GM18505 (cell line): Measurements from ENCODE around the gene RXFP3.
"Not testable (repeated sequence)": the region's sequence is repeated elsewhere in the genome, so short reads cannot be mapped to it uniquely, and the experiment has no call there.

Experiments used
- ATAC-seq: cut with Tn5 transposase; IDR thresholded peaks from one replicate; pipeline ENCODE4 v1.9.1; 2021; ENCODE audit not compliant: unreplicated experiment
- POLR2A ChIP-seq: IDR thresholded peaks from 4 replicates; pipeline ENCODE4 v1.6.1; 2011; ENCODE audit warnings: borderline replicate concordance; ENCODE audit not compliant: insufficient read depth, insufficient read length; ENCODE audit errors: extremely low read depth

RXFP3 gene

DNA sequence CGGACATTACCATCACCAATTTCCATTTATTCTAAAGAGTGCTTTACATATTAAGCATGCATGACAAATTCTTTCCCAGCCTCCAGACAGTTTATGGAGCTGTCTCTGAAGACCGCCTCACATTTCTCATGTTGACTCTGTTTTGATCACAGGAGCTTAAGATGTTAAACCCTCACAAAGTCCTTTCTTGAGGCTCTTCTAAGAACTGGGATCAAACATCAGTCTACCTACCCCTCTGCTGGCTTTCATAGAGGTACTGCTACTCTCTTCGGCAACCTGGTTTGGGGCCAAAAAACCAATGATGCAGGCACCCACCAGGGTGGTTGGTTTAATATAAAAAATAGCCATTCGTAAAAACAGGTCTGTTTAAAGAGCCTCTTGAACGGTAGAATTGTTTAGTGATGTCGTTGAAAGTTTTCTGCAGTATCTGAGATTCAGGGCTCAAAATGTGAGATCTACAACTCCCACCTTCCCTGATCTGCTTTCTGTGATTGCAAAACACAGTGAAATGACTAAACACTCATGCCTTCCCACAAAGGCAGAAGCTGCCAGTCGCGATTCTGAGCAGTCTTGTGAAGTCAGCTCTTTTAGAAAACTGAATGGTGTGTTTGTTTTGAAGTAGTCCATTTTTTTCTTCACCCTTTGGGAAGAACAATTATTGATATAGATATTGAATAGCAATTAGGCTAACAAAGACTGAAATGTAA, 3.5 kb downstream of the RXFP3 start:
- no peak for TF ChIP-seq POLR2A
- ATAC-seq = no peak

DNA sequence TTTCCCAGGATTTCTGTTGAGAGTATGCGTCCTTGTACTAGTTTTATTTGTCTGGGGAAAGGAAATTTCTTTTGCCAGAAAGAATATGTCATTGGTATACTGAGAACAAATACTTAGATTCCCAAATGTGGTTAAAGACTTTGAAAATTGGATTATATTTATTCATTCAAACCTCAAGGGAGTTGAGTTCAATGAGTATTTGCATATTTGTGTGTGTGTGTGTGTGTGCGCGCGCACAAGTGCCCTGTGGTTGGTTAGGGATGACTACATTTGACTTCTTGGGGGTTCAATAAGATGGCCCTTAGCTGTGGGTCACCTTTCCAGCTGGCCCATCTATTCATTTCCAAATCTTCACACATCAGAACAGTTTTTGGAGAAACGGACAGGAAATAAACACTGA, 4.9 kb downstream of the RXFP3 start:
- ATAC-seq = no peak
- TF ChIP-seq POLR2A = no peak

DNA sequence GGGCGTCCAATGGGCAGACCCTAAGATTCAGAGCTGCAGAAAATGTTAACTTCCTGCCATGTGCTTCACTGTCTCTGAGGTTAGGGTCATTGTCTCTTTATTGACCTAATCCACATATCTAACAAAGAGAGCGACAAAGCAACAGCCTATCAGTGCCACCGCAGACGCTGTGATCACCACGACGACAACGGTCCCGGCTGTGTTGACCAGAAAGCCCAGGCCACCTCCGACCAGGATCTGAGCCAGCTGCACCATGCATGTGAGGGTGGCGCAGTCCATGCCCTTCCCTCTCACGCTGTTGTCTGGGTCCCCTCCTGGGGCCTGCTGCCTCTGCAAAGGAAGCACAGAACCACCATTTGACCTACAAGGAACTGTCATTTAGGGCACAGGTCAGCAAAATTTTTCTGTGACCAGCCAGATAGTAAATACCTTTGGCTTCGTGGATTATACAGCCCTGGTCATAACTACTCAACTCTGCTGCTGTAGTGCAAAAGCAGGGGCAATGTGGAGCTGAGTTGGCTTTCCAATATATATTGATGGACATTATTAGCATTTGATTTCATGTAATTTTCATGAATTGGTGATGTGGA, 8.5 kb downstream of the RXFP3 start:
- TF ChIP-seq POLR2A = no peak
- no peak for ATAC-seq

DNA sequence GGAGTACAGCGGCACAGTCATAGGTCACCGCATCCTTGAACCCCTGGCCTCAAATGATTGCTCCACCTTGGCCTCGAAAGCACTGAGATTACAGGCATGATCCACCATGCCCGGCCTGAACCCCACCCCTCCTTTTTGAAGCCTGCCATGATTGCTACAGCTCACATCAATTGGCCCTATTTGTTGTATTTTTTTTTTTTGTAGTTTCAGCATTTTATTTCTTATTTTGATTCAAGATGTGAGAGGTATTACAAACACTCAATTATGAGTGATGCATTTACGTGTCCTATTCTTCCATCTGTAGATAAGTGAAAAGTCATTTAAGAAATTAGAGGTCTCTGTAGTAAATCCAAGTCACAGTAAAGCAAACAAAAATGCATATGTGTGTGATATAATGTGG, 16.0 kb downstream of the RXFP3 start:
- not testable (repeated sequence) for ATAC-seq

DNA sequence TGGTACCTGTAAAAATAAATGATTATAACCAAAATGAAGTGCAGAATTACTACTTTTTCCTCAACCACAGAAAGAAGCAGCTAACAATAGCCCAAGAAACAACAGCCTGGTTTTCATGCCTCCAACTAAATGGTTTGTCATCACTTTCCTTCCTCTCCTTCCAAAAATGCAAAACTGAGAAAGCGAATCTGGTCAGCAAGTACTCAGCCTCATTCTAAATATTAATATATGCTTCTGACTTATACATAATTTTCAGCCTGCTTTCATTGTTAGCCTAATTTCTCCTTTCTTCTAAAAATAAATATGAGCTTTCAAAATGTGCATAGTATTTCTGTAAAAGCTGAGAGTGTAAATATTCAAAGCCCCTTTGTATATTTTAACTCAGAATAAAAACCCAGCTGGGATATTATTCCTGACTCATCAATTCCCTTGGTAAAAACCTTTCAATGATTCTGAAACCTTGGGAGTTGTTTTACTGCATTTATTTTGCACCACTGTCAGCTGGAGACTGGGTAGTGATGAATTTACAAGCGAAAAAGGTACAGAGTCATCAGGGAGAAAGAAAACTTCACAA, 21.5 kb downstream of the RXFP3 start:
- no peak for TF ChIP-seq POLR2A
- no peak for ATAC-seq

DNA sequence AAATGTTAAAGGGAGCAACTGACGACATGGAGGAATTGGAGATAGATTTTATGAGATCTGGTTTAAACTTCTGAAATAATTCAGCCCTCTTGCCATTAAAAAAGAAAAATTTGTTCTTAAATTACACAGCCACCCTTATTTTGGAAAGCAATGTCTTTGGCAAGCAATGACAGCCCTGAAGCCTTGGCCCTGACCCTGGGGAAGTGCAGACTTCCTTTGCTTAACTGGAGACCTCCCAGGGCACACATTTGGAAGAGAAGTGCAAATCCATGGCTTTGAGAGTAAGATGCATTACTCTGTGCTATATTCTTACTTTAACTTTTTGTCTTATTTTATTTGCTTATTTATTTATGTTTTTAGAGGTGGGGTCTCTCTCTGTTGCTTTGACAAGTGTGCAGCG, 22.0 kb downstream of the RXFP3 start:
- TF ChIP-seq POLR2A = no peak
- ATAC-seq = no peak

DNA sequence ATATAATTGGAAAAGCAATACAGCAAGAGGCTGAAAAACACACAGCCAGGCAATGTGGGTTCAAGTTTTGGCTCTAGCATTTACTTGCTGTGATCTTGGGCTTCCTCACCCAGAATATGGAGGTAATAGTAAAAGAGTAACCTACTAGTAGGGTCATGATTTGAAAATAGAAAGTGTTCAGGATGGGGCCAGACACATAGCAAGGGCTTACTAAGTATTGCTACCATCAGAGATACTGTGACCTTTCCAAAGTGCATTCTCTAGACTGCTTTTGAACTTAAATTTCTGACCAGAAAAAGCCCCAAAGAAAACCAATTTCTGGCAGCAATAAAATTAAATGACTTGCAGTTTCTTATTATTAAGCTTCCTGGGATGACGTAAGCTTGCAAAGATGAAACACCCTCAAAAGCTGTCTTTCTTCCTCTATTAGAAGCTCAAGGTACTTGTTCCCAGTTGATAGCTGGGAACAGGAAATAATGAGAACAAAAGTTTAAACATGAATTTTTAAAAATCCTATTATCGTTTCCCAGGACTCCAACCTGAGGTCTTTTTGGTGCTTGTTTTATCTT, 28.0 kb downstream of the RXFP3 start:
- no peak for ATAC-seq
- no peak for TF ChIP-seq POLR2A

DNA sequence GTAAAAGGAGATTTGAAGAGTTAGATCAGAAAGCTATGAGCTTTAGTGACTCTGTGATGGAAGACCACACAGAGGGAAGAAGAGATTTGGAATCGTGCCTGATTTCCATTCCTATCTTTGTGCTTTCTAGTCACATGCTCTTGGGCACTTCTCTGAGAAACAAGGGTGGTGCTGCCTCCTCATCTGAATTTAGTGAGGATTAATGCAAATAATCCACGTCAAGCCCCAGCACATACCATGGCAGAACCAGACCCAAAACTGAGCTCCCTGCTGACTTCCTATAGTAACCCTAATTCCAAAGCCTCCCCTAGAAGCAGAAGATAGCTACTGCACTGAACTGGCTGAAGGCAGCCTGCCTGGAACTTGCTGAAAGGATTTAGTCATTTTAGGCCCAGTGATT, 30.6 kb downstream of the RXFP3 start:
- no peak for TF ChIP-seq POLR2A
- ATAC-seq = no peak

DNA sequence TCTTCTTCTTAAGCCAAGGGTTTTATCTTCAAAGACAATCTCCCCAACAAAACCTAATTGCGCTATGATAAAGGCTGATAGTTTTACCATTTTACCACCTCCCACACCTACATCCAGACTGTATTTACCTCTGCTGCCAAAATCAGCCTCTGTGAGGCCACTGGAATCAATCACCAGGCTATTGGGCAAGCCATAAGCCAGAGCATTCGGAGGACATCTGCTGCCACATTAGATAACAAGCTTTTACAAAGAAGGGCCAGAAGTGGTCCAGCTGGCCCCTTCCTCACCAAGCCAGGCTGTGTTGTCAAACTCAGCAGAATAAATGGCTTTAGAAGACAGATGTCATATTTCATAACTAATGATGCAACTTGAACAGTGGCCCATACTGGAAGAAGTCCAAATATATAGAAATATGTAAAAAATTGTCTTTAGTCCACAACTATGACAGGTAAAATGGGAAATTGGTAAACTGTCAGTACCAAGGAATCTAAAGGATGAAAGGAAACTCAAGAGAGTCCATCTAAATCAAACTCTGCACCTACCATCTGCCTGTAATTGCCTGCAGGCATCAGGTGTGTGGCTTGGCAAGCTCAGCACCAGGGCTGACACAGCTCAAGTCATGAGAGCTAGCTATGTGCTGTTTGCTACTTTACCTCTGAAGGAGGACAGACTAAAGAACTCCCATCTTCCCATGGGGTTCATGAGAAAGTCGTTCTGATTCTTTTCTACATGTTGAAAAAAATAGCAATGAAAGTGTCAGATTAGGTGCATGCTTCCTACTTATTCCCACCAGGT, 32.2 kb downstream of the RXFP3 start:
- no peak for ATAC-seq
- TF ChIP-seq POLR2A = no peak

DNA sequence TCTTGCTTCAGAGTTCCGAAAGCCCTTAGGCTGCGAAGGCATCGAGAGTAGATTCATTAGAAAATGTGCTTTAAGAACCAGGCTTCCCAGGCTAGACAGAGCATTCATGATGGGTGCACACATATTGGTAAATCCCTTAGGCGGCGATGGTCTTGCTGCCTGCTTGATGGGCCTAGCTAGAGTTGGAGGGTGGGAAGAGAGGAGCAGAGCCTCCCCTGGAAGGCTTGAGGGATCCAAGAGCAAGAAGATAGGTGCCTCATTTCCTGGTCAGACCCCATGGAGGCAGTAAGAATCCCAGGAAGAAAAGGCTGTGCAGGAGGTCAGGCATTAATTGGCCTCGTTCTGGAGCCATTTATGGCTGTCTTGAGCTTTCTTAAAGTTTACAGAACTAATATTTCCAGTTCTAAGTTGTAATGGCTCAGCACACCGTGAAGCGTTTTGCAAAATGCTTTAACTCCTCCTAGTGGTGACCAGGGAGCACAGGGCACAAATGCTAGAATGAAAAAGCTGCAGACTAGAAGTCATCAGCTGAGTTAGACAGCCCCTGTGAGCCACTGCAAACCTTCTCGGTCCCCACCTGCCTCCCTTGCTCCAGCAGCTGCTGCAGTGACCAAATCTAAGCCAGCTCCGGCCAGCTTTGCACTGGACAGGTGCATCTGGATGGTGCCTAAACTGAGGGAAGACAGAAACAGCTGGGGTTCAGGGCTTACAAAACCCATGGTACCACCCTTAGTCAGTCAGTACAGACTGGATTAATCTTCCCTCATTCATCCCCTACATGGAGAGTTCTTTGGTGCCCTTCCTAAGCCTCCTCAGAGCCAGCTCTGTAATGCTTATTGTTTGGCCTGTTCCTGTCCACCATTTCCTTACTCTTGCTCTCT, 33.6 kb downstream of the RXFP3 start:
- peak; percentile 81 for ATAC-seq
- no peak for TF ChIP-seq POLR2A

DNA sequence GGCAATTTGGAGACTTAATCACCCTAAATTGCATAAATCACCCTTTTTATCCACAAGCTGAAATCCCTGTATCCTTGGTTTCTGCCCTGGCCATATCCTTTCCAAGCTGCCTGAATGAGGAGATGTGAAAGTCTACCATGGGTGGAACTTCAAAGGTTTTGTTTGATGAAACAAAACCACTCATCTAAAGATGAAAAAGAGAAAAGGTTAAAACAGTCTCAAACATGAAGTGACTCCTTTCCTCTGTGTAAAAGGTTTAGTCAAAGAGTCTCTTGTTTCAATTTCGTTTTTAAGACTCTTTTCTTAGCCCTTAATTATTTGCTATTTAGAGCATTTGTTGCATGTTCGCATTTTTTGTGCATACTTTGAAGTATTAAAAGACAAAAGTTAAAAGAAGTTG, 37.1 kb downstream of the RXFP3 start:
- no peak for ATAC-seq
- TF ChIP-seq POLR2A = no peak

DNA sequence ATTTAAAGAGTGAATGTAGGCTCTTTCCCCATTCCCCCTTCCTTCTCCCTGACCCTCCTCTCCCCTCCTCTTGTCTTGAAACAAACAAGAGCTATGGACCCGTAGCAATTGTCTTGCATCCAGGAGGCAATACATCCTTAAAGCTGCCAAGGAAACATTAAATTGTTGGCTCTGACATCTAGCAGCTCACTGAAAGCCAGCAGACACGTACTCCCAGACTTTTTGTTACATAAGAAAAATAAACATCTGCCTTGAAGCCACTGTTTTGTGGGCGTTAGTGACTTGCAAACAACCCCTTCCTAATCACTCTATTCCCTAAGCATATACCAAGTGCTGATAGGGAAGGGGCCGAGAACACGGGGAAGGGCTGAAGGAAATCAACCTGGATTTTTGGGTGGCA, 39.7 kb downstream of the RXFP3 start:
- ATAC-seq = no peak
- TF ChIP-seq POLR2A = no peak

DNA sequence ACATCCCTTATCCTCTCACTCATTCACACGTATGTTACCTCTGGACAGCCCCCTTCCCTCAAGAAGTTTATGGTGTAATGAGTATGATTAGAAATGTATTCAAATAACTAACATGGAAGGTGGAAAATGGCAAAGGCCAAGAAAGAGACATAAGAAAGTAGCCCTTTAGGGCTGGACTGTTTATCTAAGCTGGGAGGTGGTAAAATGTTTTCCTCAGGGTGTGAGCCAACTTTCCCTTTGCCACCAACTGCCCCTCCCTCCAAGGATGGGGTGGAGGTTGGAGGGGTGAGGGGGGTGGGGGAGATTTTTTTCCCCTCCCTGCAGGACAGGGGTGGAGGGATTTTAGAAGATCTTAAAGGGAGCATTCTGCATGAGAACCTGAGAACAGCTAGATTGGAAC, 40.1 kb downstream of the RXFP3 start:
- ATAC-seq = no peak
- no peak for TF ChIP-seq POLR2A
